Stimulated activated CD8-positive, alpha-beta memory T cell treated with anti-CD3 and anti-CD28 coated beads, Interleukin-12 subunit alpha, Interleukin-12 subunit beta, amount 100 ng/mL, for 24 hours (primary cell): ENCODE results near the gene LEUTX.
"Not testable (repeated sequence)": the region's sequence is repeated elsewhere in the genome, so short reads cannot be mapped to it uniquely, and the experiment has no call there.

ENCODE experiments used
- DNase-seq: peaks from one replicate; pipeline ENCODE4 v3.0.0-alpha.2; 2020; ENCODE audit errors: extremely low read depth

The LEUTX gene

GRCh38 chr19:39778763-39779162, at the start of gene LEUTX:
Gene LEUTX (plus strand): TSS chr19:39778854. CDS start chr19:39778921, 67 bp downstream.
- DNase-seq: no peak

GRCh38 chr19:39729594-39729993, 49.1 kb upstream of the LEUTX start:
- no peak for DNase-seq

DNA sequence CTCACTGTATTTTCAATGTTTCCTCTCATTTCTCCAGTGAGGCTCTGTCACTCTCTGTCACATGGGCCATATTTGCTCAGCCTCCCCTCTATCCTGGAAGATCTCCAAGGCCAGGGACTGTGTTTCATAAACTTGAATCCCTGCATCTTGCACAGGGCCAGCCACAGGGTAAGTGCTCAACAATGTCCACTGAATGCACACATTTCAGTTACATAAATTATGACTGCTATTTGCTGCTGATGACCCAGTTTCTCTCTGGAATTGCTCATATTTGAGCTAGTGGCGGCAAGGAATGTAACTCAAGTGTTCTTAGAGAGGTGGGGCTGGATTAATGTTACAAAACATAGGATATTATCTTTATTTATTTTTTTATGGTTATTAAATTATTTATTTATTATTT, 47.0 kb upstream of the LEUTX start:
- DNase-seq: no peak

- DNase-seq: no peak
Observed at GRCh38 chr19:39733841-39734240, 44.8 kb upstream of the LEUTX start.

GRCh38 chr19:39735688-39736087, 43.0 kb upstream of the LEUTX start:
- no peak for DNase-seq

- DNase-seq: no peak
Observed at GRCh38 chr19:39736088-39736487, 42.6 kb upstream of the LEUTX start.

DNA sequence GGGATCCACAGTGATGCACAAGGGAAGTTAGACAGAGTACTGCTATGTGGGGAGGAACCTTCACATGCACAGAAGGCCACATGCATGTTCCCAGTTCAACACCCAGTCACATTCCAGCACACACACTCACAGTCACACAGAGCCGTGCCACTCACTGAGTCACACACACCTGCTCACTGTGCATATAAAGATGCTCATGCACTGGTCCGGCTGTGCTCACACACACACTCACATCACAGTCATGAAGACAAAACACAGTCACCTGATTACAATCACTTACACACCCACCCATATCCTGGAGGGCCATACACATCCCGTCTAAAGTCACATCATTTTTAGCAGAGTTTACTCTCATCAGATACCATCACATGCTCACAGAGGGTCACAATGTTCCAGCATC, 41.3 kb upstream of the LEUTX start:
- DNase-seq: no peak

GRCh38 chr19:39737891-39738290, 40.8 kb upstream of the LEUTX start, which contains the start of gene CLC:
Gene CLC (minus strand): TSS chr19:39738029. CDS start chr19:39737952, 77 bp downstream.
- no peak for DNase-seq

- DNase-seq: no peak
Observed at GRCh38 chr19:39738814-39739213, 39.8 kb upstream of the LEUTX start.

DNA sequence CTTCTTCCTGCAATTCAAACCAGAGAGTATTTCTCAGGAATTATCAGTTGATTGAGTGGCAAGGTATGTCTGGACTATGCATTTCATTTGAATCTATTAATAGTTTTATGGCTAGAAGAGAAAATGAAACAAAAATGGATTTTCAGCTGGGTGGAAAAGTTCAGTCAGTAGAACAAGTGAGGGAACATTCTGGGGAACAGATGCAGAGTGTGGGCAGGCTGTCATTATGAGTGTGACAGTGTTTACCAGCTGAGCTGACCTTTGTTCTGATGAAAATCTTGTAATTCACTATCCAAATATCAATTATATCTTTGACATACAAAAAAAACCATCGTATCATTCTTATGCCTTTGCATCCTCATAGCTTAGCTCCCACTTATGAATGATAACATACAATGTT, 38.3 kb upstream of the LEUTX start:
- no peak for DNase-seq

DNA sequence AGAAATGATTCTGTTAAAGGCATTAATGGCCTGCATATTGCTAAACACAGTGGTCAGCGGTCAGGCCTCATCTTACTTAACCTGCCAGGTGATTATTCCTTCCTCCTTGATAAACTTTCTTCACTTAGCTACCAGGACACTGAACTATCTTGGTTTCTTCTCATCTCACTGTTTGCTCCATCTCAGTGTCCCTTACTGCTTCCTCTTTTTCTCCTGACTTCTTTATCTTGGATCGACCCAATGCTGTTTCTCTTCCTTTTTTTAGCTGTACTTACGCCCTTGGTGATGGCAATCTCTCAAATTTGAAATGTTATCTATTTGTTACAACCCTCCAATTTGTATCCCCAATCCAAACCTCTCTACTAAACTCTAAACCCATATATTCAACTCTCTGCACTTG, 33.0 kb upstream of the LEUTX start:
- DNase-seq: no peak

- no peak for DNase-seq
Observed at GRCh38 chr19:39746836-39747529, 31.7 kb upstream of the LEUTX start.

DNA sequence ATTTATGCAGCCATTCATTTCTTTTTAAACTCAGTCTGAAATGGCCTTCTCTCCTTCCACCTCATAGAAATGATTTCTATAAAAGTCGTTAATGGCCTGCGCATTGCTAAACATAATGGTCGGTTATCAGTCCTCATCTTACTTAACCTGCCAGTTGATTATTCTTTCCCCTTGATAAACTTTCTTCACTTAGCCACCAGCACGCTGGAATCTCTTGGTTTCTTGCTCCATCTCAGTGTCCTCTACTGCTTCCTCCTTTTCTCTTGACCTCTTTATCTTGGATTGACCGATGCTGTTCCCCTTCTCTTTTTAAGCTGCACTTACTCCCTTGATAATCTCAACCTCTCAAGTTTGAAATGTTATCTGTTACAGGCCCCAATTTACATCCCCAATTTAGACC, 28.7 kb upstream of the LEUTX start:
- DNase-seq: no peak

DNA sequence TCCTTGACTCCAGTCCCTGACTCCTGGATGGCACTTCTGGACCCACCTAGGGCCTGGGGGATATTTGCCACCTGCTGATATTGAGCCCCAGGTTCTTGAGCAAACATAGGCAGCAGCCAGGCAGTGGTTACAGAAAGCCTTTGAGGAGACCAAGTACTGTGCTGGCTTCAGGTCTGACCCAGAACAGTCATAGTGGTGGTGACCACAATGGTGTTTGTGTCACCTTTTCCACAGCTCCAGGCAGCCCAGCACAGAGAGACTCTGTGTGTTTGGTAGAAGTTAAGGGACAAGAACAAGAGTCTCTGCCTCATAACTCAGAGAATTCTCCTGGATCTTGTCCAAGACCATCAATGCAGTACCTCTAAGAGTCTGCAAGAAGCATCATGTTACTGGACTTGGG, 26.3 kb upstream of the LEUTX start:
- DNase-seq: no peak

- no peak for DNase-seq
Observed at GRCh38 chr19:39752795-39753194, 25.9 kb upstream of the LEUTX start.

DNA sequence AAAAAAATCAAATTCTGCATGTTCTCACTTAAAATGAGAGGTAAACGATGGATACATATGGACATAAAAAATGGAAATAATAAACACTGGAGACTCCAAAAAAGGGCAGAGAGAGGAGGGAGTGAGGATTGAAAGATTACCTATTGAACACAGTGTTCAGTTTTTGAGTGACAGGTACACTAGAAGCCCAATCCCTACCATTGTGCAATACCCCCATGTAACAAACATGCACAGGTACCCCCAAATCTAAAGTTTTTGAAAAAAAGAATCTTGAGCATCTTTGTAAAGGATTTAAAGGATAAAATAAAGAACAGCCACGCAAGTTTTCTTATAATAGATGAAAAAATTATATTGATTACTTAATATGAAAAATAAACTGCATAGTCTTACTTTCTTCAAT, 24.1 kb upstream of the LEUTX start:
- no peak for DNase-seq

- no peak for DNase-seq
Observed at GRCh38 chr19:39754971-39755370, 23.7 kb upstream of the LEUTX start.

DNA sequence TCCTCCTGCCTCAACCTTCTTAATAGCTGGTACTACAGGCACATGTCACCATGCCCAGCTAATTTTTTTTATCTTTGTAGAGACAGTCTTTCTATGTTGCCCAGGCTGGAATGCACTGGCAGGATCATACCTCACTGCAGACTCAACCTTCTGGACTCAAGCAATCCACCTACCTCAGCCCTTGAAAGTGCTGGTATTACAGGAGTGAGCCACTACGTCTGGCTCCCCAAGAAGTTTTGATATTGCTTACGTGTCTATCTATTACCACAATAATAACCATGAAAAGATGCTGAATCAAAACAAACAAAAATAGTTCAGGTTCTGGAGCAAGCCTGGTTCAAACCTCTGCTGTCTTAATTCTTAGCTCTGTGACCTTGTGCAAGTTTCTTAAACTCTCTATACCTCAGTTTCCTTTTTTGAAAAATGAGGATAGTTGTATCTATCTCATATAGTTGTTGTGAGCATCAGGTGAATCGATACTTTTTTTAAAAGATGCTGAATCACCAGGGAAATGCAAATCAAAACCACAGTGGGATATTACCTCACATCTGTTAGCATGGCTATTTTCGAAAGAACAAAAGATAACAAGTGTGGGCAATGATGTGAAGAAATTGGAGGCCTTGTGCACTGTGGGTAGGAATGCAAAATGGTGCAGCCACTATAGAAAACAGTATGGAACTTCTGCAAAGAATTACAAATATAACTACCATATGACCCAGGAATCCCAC, 19.0 kb upstream of the LEUTX start:
- no peak for DNase-seq

GRCh38 chr19:39761851-39762250, 16.8 kb upstream of the LEUTX start:
- not testable (repeated sequence) for DNase-seq

GRCh38 chr19:39765091-39766076, 13.3 kb upstream of the LEUTX start:
- DNase-seq: no peak

- no peak for DNase-seq
Observed at GRCh38 chr19:39768334-39768733, 10.3 kb upstream of the LEUTX start.

DNA sequence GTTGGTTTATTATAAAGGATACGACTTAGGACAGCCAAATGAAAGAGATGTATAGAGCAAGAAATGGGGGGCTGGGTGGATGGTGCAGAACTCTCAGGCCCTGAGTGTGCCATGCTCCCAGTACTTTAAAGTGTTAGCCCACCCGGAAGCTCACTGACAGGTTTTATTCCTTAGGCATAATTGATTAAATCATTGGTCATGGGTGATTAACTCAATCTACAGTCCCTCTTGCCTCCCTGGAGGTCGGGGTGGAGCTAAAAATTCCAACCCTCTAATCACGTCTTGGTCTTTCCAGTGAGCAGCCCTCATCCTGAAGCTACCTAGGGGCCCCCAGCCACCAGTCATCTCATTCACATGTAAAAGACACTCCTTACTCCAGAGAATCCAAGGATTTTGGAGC, 9.9 kb upstream of the LEUTX start:
- no peak for DNase-seq
